Caco-2 (cell line): Measurements from ENCODE around the gene SNRPA1. TPM values are rescaled to one million over a fixed set of nuclear protein-coding genes. Genes with fewer than 3 reads are reported as not detected.

Source experiments
- BruUV-seq: library from RNA; stranded (reverse); fragments of 400-500 nt; replicated peaks from 2 replicates; lab custom pipeline; 2021; lab: Mats Ljungman, UMichigan
- CTCF ChIA-PET: fragments of 300-600 bp; sonication (Branson Sonifier 250); formaldehyde crosslinking; loops from one replicate; lab custom pipeline; 2022; ENCODE audit warnings: antibody characterized with exemption; lab: Charles Lee
- POLR2A ChIA-PET: fragments of 300-600 bp; sonication (Branson Sonifier 250); formaldehyde crosslinking; loops from one replicate; lab custom pipeline; 2022; ENCODE audit warnings: antibody characterized with exemption; lab: Charles Lee
- DNase-seq, 2 experiments: peaks; one replicate each; pipeline versions ENCODE4 v3.0.0 to v3.0.0-alpha.2; 2020 to 2022
- H3K27me3 ChIP-seq: replicated peaks from 2 replicates; pipeline ENCODE4 v1.6.0; 2011; ENCODE audit warnings: low read length; ENCODE audit not compliant: control insufficient read depth, insufficient read depth
- H3K36me3 ChIP-seq: 2 replicates; pipeline ENCODE4 v1.5.1; 2011; ENCODE audit warnings: low read length; ENCODE audit not compliant: control insufficient read depth, insufficient read depth
- H3K4me1 ChIP-seq: fragments of 250-450 bp; sonication (Bioruptor Pico); 2 replicates; pipeline ENCODE4 v1.5.1; 2020; ENCODE audit warnings: mild to moderate bottlenecking
- H3K4me3 ChIP-seq: 2 replicates; pipeline ENCODE4 v1.5.1; 2011; ENCODE audit warnings: low read depth, mild to moderate bottlenecking, control low read depth, low read length
- H3K9me3 ChIP-seq: fragments of 250-450 bp; sonication (Bioruptor Pico); 2 replicates; pipeline ENCODE4 v1.5.1; 2020; ENCODE audit warnings: mild to moderate bottlenecking, moderate library complexity
- H3K27ac Mint-ChIP-seq: one replicate; pipeline ENCODE4 v1.8.0; 2022; ENCODE audit warnings: mixed read lengths; ENCODE audit not compliant: unreplicated experiment
- H3K27me3 Mint-ChIP-seq: one replicate; pipeline ENCODE4 v1.8.0; 2022; ENCODE audit warnings: mixed read lengths; ENCODE audit not compliant: insufficient read depth, unreplicated experiment
- H3K36me3 Mint-ChIP-seq: one replicate; pipeline ENCODE4 v1.8.0; 2022; ENCODE audit warnings: mild to moderate bottlenecking, mixed read lengths; ENCODE audit not compliant: insufficient read depth, unreplicated experiment
- H3K4me1 Mint-ChIP-seq: one replicate; pipeline ENCODE4 v1.8.0; 2022; ENCODE audit warnings: low read depth, mixed read lengths; ENCODE audit not compliant: unreplicated experiment
- H3K4me3 Mint-ChIP-seq: one replicate; pipeline ENCODE4 v1.8.0; 2022; ENCODE audit warnings: mild to moderate bottlenecking, moderate library complexity, mixed read lengths; ENCODE audit not compliant: unreplicated experiment
- H3K9me3 Mint-ChIP-seq: one replicate; pipeline ENCODE4 v1.8.0; 2022; ENCODE audit warnings: mixed read lengths; ENCODE audit not compliant: unreplicated experiment
- intact Hi-C: fragments of 100-400 bp; cut with micrococcal nuclease; formaldehyde crosslinking; loops from one replicate; pipeline ENCODE4 v1.10.0; 2022; ENCODE audit not compliant: unreplicated experiment
- total RNA-seq: library from RNA; stranded (reverse); gene quantifications from 2 replicates; pipeline ENCODE4 v1.2.3, GENCODE V29; 2022
- TF ChIP-seq, protein P1 (sequence below), 2 experiments: fragments of 200-600 bp in 1 of 2; IDR thresholded peaks; 1 replicate in 1 of 2; 2 replicates in 1 of 2; pipeline versions ENCODE4 v1.5.1 to v1.8.0; 2011 to 2022; ENCODE audit warnings: antibody characterized with exemption in 1 of 2, control low read depth in 1 of 2, inconsistent platforms in 1 of 2, low read depth in 1 of 2, low read length in 1 of 2, mild to moderate bottlenecking in 1 of 2, moderate library complexity in 1 of 2; ENCODE audit not compliant: insufficient read depth in 1 of 2, severe bottlenecking in 1 of 2, unreplicated experiment in 1 of 2

SNRPA1 gene
- total RNA-seq, 1 experiment from 2014 or later, result 123 TPM

GRCh38 chr15:101305820-101306255 is 10.8 kb upstream of the SNRPA1 start:
- H3K4me1 ChIP-seq, result no peaks in the 10 kb centered on the region
- Mint-ChIP-seq H3K27ac (no peak overlapping the region), H3K9me3 (no peaks in the 10 kb centered on the region), H3K4me3 (no peak overlapping the region), H3K36me3 (peaks cover 23% of the 10 kb centered on the region), H3K4me1 (no peaks in the 10 kb centered on the region), H3K27me3 (no peaks in the 10 kb centered on the region)
- DNase-seq, result no peak
- CTCF ChIA-PET, result no interaction called here
- BruUV-seq, result no TSS peak
- H3K27me3 ChIP-seq, result no peaks in the 10 kb centered on the region
- H3K4me3 ChIP-seq, result no peak overlapping the region
- POLR2A ChIA-PET, result no interaction called here
- TF ChIP-seq, protein P1, sequence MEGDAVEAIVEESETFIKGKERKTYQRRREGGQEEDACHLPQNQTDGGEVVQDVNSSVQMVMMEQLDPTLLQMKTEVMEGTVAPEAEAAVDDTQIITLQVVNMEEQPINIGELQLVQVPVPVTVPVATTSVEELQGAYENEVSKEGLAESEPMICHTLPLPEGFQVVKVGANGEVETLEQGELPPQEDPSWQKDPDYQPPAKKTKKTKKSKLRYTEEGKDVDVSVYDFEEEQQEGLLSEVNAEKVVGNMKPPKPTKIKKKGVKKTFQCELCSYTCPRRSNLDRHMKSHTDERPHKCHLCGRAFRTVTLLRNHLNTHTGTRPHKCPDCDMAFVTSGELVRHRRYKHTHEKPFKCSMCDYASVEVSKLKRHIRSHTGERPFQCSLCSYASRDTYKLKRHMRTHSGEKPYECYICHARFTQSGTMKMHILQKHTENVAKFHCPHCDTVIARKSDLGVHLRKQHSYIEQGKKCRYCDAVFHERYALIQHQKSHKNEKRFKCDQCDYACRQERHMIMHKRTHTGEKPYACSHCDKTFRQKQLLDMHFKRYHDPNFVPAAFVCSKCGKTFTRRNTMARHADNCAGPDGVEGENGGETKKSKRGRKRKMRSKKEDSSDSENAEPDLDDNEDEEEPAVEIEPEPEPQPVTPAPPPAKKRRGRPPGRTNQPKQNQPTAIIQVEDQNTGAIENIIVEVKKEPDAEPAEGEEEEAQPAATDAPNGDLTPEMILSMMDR (IDR thresholded peaks at IDR 0.05; ENCODE audit: insufficient read depth in 1 of 2, low read depth in 1 of 2, low read length in 1 of 2, severe bottlenecking in 1 of 2, unreplicated experiment in 1 of 2), result no peak
- H3K36me3 ChIP-seq, result no peaks in the 10 kb centered on the region
- no peaks in the 10 kb centered on the region for H3K9me3 ChIP-seq
- intact Hi-C loops, result no loop called here

- Histone ChIP-seq H3K9me3 (no peaks in the 10 kb centered on the region), H3K36me3 (no peaks in the 10 kb centered on the region), H3K4me1 (no peaks in the 10 kb centered on the region), H3K4me3 (no peak overlapping the region), H3K27me3 (no peaks in the 10 kb centered on the region)
- Mint-ChIP-seq H3K36me3 (peaks cover 20% of the 10 kb centered on the region), H3K9me3 (no peaks in the 10 kb centered on the region), H3K4me1 (no peaks in the 10 kb centered on the region), H3K27ac (no peak overlapping the region), H3K27me3 (no peaks in the 10 kb centered on the region), H3K4me3 (no peak overlapping the region)
- no peak for DNase-seq
- ChIA-PET CTCF (interaction anchor here (0.6 kb wide), 1 partner anchor 212 kb away, joined by 3 read pairs; no protein-coding TSS in a partner anchor), POLR2A (no interaction called here)
- intact Hi-C loops, result no loop called here
- TF ChIP-seq, protein P1 (IDR thresholded peaks at IDR 0.05; ENCODE audit: insufficient read depth in 1 of 2, low read depth in 1 of 2, low read length in 1 of 2, severe bottlenecking in 1 of 2, unreplicated experiment in 1 of 2), result no peak
- BruUV-seq, result no TSS peak
These were observed 8.4 kb upstream of the SNRPA1 start for GRCh38 chr15:101303408-101303807.

DNA sequence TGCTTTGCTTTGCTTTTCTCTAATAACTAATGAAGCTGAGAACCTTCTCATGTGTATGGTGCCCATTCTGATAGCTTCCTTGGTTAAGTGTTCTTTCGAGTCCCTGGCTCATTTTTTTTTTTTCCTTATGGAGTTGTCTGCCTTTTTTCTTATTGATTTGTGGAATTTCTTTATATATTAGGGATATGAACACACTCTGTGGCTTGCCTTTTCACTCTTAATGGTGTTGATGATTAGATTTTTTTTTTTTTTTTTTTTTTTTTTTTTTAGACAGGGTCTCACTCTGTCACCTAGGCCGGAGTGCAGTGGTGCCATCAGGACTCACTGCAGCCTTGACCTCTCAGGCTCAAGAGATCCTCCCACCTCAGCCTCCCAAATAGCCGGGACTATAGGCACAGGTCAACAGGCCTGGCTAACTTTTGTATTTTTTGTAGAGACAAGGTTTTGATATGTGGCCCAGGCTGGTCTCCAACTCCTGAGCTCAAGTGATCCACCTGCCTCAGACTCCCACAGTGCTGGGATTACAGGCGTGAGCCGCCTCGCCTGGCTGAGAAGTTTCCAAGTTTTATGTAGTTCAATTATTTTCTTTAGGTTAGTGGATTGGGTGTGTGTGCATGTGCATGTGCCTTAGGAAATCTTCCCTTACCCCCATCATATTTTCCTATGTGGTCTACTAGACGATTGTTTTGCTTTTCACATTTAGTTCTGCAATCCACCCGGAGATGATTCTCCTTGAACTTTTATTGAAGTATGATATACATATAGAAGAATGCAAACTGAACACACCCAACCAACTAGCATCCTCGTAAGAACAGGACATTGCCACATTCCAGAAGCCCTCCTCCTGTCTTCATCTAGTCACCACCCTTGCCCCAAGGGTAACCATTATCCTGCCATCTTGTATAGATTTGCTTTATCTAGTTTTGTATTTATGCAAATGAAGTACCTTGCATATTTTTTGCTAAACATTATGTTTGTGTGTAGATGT is 1.7 kb upstream of the SNRPA1 start:
- Mint-ChIP-seq H3K4me3 (peak overlapping the region; percentile 93), H3K27ac (no peak overlapping the region), H3K36me3 (peaks cover 30% of the 10 kb centered on the region), H3K27me3 (no peaks in the 10 kb centered on the region), H3K9me3 (no peaks in the 10 kb centered on the region), H3K4me1 (peaks cover 7% of the 10 kb centered on the region)
- intact Hi-C loops, result loop anchor here (2.0 to 5.0 kb wide), 2 partner anchors 196 to 354 kb away; no protein-coding TSS in a partner anchor
- no TSS peak for BruUV-seq
- CTCF ChIA-PET, result no interaction called here
- POLR2A ChIA-PET, result no interaction called here
- DNase-seq, result no peak
- H3K36me3 ChIP-seq, result no peaks in the 10 kb centered on the region
- TF ChIP-seq, protein P1 (IDR thresholded peaks at IDR 0.05; ENCODE audit: insufficient read depth in 1 of 2, low read depth in 1 of 2, low read length in 1 of 2, severe bottlenecking in 1 of 2, unreplicated experiment in 1 of 2), result no peak
- H3K4me3 ChIP-seq, result peak overlapping the region; percentile 99
- peaks cover 7% of the 10 kb centered on the region; the same call in 1 of the 2 replicates for H3K4me1 ChIP-seq
- H3K9me3 ChIP-seq, result no peaks in the 10 kb centered on the region
- H3K27me3 ChIP-seq, result no peaks in the 10 kb centered on the region
